Liver (tissue), 3 donors: ENCODE results near the gene SEMA7A.

Experiments used
- CTCF ChIP-seq: fragments of 150-350 bp; IDR thresholded peaks from 2 replicates; pipeline ENCODE4 v1.5.1; 2017; ENCODE audit warnings: improper control_type of control experiment, low read depth, low read length; ENCODE audit not compliant: missing input control
- MAX ChIP-seq: IDR thresholded peaks from 2 replicates; pipeline ENCODE4 v1.6.1; 2016; ENCODE audit warnings: antibody characterized with exemption
- REST ChIP-seq: IDR thresholded peaks from 2 replicates; pipeline ENCODE4 v1.6.1; 2016; ENCODE audit warnings: antibody characterized with exemption, mild to moderate bottlenecking
- RXRA ChIP-seq, 2 donors: IDR thresholded peaks; 2 replicates each; pipeline ENCODE4 v1.6.1; 2017 to 2018; ENCODE audit warnings: antibody characterized with exemption in 2 of 2, mild to moderate bottlenecking in 1 of 2
- TAF1 ChIP-seq: conservative IDR thresholded peaks from 2 replicates; pipeline ENCODE4 v1.6.1; 2016; ENCODE audit warnings: antibody characterized with exemption, mild to moderate bottlenecking
- ZBTB33 ChIP-seq: IDR thresholded peaks from 2 replicates; pipeline ENCODE4 v1.6.1; 2016; ENCODE audit warnings: antibody characterized with exemption
- donor health status: healthy.
- donor health status: healthy.

DNA sequence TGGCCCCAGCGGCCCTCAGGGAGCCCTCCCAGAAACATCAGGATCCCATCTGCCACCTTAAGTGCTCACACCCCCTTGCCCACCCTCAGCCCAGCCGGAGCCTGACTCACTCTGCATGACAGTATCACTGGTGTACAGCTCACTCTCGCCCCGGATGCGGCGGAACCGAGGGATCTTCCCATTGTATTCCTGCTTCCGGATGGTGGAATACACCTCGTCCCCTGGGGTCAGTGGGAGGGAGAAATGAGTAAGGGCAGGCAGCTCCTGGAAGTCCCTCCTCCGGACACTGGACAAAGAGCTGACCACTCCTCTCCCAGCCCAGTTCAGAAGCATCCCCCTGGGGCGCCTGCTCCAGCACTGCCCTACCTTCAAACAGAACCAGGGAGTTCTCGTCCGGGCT lies 16.5 kb downstream of the SEMA7A start:
- no peak for TF ChIP-seq CTCF
- TF ChIP-seq RXRA (IDR thresholded peaks at IDR 0.05): no peak
- TF ChIP-seq MAX: no peak
- TF ChIP-seq TAF1: no peak
- TF ChIP-seq ZBTB33: no peak
- TF ChIP-seq REST: no peak
